OCI-LY1 (cell line): Measurements from ENCODE around the gene TP53RK.

Experiments
- H2AFZ ChIP-seq: fragments of 200-600 bp; sonication (generic), shearing (Covaris generic); 2 replicates; pipeline ENCODE4 v1.6.0; 2014; ENCODE audit warnings: antibody characterized with exemption, mild to moderate bottlenecking, low read length
- H3F3A ChIP-seq: fragments of 200-600 bp; sonication (generic), shearing (Covaris generic); 2 replicates; pipeline ENCODE4 v1.6.0; 2014; ENCODE audit warnings: mild to moderate bottlenecking, antibody characterized with exemption, low read length, moderate library complexity; ENCODE audit not compliant: insufficient read depth
- H3K27ac ChIP-seq: fragments of 200-600 bp; sonication (generic); 2 replicates; pipeline ENCODE4 v1.5.1; 2014; ENCODE audit warnings: low read length, mixed run types, mild to moderate bottlenecking, low read depth; ENCODE audit not compliant: poor library complexity, severe bottlenecking
- H3K27me3 ChIP-seq: fragments of 200-600 bp; sonication (generic); 2 replicates; pipeline ENCODE4 v1.6.0; 2014; ENCODE audit warnings: antibody characterized with exemption, mild to moderate bottlenecking, low read length, moderate library complexity; ENCODE audit not compliant: insufficient read depth
- H3K36me3 ChIP-seq: fragments of 200-600 bp; sonication (generic); 2 replicates; pipeline ENCODE4 v1.6.1; 2014; ENCODE audit warnings: mild to moderate bottlenecking, antibody characterized with exemption, low read length, moderate library complexity, mixed read lengths; ENCODE audit not compliant: insufficient read depth
- H3K4me1 ChIP-seq: fragments of 200-600 bp; sonication (generic); 2 replicates; pipeline ENCODE4 v1.5.1; 2014; ENCODE audit warnings: mild to moderate bottlenecking, low read length, moderate library complexity; ENCODE audit not compliant: insufficient read depth, severe bottlenecking
- H3K4me2 ChIP-seq: fragments of 200-600 bp; sonication (generic), shearing (Covaris generic); 2 replicates; pipeline ENCODE4 v1.6.1; 2014; ENCODE audit warnings: low read length
- H3K4me3 ChIP-seq: fragments of 200-600 bp; sonication (generic); 2 replicates; pipeline ENCODE4 v1.5.1; 2014; ENCODE audit warnings: low read length, low read depth, mild to moderate bottlenecking, mixed read lengths; ENCODE audit not compliant: poor library complexity, severe bottlenecking
- H3K79me2 ChIP-seq: fragments of 200-600 bp; shearing (Covaris generic); 2 replicates; pipeline ENCODE4 v1.6.1; 2016; ENCODE audit warnings: mixed run types, low read length, mixed read lengths; ENCODE audit not compliant: insufficient read depth
- H3K9ac ChIP-seq: fragments of 200-600 bp; sonication (generic), shearing (Covaris generic); 2 replicates; pipeline ENCODE4 v1.6.1; 2014; ENCODE audit warnings: mild to moderate bottlenecking, low read length, mixed read lengths
- H3K9me2 ChIP-seq: fragments of 200-600 bp; sonication (generic), shearing (Covaris generic); 2 replicates; pipeline ENCODE4 v1.6.1; 2014; ENCODE audit warnings: low read depth, mild to moderate bottlenecking, low read length, mixed read lengths
- H3K9me3 ChIP-seq: fragments of 200-600 bp; shearing (Covaris generic); 2 replicates; pipeline ENCODE4 v1.6.1; 2014; ENCODE audit warnings: low read length, mixed read lengths
- H4K20me1 ChIP-seq: fragments of 200-600 bp; sonication (generic), shearing (Covaris generic); 2 replicates; pipeline ENCODE4 v1.6.0; 2016; ENCODE audit warnings: mild to moderate bottlenecking, low read length; ENCODE audit not compliant: insufficient read depth
- CTCF ChIP-seq: fragments of 200-600 bp; sonication (generic), shearing (Covaris generic); IDR thresholded peaks from 2 replicates; pipeline ENCODE4 v1.5.1; 2017; ENCODE audit warnings: mild to moderate bottlenecking, antibody characterized with exemption, low read length, moderate library complexity, mixed read lengths
- EZH2 ChIP-seq: fragments of 200-600 bp; sonication (generic), shearing (Covaris generic); IDR thresholded peaks from 2 replicates; pipeline ENCODE4 v1.8.0; 2017; ENCODE audit warnings: borderline replicate concordance, mixed run types, mild to moderate bottlenecking, antibody characterized with exemption, low read length, moderate library complexity, mixed read lengths

TP53RK gene

GRCh38 chr20:46674253-46675083, 14.8 kb downstream of the TP53RK start:
- Histone ChIP-seq H2AFZ (no peak overlapping the region), H4K20me1 (no peaks in the 10 kb centered on the region), H3K27me3 (no peaks in the 10 kb centered on the region), H3K9ac (no peak overlapping the region), H3K4me3 (no peak overlapping the region), H3K79me2 (no peaks in the 10 kb centered on the region), H3F3A (no peaks in the 10 kb centered on the region), H3K9me2 (no peaks in the 10 kb centered on the region), H3K36me3 (no peaks in the 10 kb centered on the region), H3K9me3 (no peaks in the 10 kb centered on the region), H3K27ac (no peak overlapping the region), H3K4me2 (no peak overlapping the region), H3K4me1 (no peaks in the 10 kb centered on the region)
- TF ChIP-seq CTCF (no peak), EZH2 (no peak)

GRCh38 chr20:46673394-46674252, 15.6 kb downstream of the TP53RK start:
- no peaks in the 10 kb centered on the region for H4K20me1 ChIP-seq
- no peaks in the 10 kb centered on the region for H3K4me1 ChIP-seq
- TF ChIP-seq CTCF (no peak), EZH2 (no peak)
- H3K27ac ChIP-seq = no peak overlapping the region
- no peaks in the 10 kb centered on the region for H3K36me3 ChIP-seq
- no peak overlapping the region for H3K4me3 ChIP-seq
- H3K79me2 ChIP-seq = no peaks in the 10 kb centered on the region
- no peaks in the 10 kb centered on the region for H3F3A ChIP-seq
- H2AFZ ChIP-seq = no peak overlapping the region
- H3K4me2 ChIP-seq = no peak overlapping the region
- H3K9ac ChIP-seq = no peak overlapping the region
- no peaks in the 10 kb centered on the region for H3K9me2 ChIP-seq
- H3K27me3 ChIP-seq = no peaks in the 10 kb centered on the region
- no peaks in the 10 kb centered on the region for H3K9me3 ChIP-seq

- H3F3A ChIP-seq = no peaks in the 10 kb centered on the region
These were observed 16.6 kb downstream of the TP53RK start for GRCh38 chr20:46672543-46673148.

More at GRCh38 chr20:46672543-46673148, 16.6 kb downstream of the TP53RK start:
- no peak overlapping the region for H3K27ac ChIP-seq
- H3K4me1 ChIP-seq = no peaks in the 10 kb centered on the region
- H3K79me2 ChIP-seq = no peaks in the 10 kb centered on the region
- H3K9ac ChIP-seq = no peak overlapping the region
- no peak overlapping the region for H2AFZ ChIP-seq
- no peak overlapping the region for H3K4me2 ChIP-seq
- no peaks in the 10 kb centered on the region for H3K9me3 ChIP-seq
- no peaks in the 10 kb centered on the region for H4K20me1 ChIP-seq
- H3K4me3 ChIP-seq = no peak overlapping the region
- H3K36me3 ChIP-seq = no peaks in the 10 kb centered on the region
- no peaks in the 10 kb centered on the region for H3K9me2 ChIP-seq
- H3K27me3 ChIP-seq = no peaks in the 10 kb centered on the region
- no peak for TF ChIP-seq CTCF
- no peak for TF ChIP-seq EZH2
